Endothelial cell of umbilical vein (primary cell): ENCODE measurements around the gene CMTM6.

ENCODE experiments used
- TF ChIP-seq, protein P1 (sequence below), 2 donors: IDR thresholded peaks; 1 replicate in 1 of 2; 2 replicates in 1 of 2; pipeline ENCODE4 v1.5.1; 2011; ENCODE audit warnings: low read length in 2 of 2, mild to moderate bottlenecking in 2 of 2, moderate library complexity in 2 of 2, control low read depth in 1 of 2, inconsistent platforms in 1 of 2, low read depth in 1 of 2; ENCODE audit not compliant: insufficient read depth in 1 of 2; ENCODE audit errors: extremely low read depth in 1 of 2
- TF ChIP-seq, protein P2 (sequence below): IDR thresholded peaks from 2 replicates; pipeline ENCODE4 v1.6.1; 2011; ENCODE audit not compliant: insufficient read depth, insufficient read length

DNA sequence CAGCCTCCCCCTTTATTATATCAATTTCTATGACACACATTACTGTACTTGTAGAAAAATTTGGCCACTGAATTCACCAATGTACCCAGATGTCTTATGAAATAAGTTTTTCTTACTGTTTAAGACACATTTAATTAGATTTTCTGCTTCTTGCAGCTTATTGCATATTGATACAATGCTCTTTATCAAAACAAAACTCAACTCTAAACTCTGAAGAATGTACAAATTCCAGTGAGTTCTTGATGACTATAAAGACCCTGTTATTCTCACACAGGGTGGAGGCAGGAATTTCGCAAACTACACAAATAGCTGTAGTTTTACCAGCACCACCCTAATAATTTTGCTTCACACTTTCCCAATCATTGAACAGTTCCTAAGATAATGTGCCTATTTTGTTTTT, 22.0 kb downstream of the CMTM6 start:
- TF ChIP-seq, protein P1, sequence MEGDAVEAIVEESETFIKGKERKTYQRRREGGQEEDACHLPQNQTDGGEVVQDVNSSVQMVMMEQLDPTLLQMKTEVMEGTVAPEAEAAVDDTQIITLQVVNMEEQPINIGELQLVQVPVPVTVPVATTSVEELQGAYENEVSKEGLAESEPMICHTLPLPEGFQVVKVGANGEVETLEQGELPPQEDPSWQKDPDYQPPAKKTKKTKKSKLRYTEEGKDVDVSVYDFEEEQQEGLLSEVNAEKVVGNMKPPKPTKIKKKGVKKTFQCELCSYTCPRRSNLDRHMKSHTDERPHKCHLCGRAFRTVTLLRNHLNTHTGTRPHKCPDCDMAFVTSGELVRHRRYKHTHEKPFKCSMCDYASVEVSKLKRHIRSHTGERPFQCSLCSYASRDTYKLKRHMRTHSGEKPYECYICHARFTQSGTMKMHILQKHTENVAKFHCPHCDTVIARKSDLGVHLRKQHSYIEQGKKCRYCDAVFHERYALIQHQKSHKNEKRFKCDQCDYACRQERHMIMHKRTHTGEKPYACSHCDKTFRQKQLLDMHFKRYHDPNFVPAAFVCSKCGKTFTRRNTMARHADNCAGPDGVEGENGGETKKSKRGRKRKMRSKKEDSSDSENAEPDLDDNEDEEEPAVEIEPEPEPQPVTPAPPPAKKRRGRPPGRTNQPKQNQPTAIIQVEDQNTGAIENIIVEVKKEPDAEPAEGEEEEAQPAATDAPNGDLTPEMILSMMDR (IDR thresholded peaks at IDR 0.05; ENCODE audit: extremely low read depth in 1 of 2, insufficient read depth in 1 of 2, low read depth in 1 of 2, low read length in 2 of 2): no peak
- TF ChIP-seq, protein P2, sequence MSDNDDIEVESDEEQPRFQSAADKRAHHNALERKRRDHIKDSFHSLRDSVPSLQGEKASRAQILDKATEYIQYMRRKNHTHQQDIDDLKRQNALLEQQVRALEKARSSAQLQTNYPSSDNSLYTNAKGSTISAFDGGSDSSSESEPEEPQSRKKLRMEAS: no peak
